ENCODE results near the gene SLC25A13.
"Not testable (repeated sequence)": the region's sequence is repeated elsewhere in the genome, so short reads cannot be mapped to it uniquely, and the experiment has no call there.

SLC25A13 gene

DNA sequence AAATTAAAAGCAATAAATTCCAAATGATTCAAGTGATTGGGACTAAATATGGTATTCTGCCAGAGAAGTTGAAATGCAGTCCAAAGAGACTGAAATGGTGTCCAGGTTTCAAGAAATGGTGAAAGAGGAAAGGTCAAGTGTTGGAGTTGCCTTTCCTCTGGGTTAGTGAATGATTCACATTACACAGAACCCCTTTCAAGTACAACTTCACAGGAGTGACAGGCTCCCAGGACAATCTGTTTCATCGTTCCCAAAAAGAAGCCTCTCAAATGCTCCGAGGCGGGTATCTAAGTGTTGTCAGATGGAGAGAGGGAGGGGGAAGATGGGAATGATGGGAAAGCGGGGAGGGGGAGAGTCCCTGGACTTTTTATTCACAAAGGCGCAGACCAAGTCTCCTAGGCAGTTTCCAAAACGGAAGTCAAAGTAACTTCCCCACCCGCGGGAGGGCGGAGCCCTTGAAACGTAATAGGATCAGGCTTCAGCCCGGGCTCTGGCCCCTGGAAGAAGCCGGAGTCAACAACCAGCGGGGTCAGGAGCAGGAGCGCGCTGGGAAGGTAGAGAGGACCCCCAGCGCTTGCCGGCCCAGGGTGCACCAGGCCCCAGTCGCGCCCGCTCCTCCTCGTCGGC lies 754 bp downstream of the SLC25A13 start:
- peak; percentile 90 for DNase-seq

DNA sequence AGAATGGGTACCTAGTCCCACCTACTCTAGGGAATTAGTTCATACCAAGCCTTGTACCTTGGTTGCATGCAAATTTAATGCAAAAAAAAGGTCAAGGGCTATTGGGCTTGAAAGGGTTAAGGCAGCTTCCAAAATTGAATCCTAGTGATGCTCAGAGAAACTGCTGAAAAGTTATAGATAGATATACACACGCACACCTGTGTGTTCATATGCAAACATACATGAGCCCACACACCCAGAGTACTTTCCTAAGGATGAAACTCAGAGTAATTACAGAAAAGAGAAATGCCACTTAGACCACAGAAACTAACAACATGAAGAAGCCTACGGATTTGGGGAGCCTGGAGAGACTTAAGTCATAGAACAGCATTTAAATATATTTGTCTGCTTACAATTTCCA lies 1.5 kb downstream of the SLC25A13 start:
- DNase-seq: peak; percentile 17

DNA sequence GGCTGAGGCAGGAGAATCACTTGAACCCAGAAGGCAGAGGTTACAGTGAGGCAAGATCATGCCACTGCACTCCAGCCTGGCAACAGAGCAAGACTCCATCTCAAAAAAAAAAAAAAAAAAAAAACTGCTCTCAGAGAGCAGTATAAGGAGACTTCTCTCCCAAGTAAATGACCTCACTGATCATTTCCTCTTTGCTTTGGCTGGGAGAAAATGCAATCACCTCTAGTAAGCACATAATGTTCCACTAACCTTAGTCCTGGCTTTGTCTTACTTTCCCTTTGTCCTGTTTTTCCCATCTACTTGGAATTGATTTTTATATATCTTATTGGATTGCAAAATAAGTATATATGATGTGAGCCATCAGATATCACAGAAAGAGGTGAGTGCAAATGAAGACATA lies 2.5 kb downstream of the SLC25A13 start:
- no peak for DNase-seq

DNA sequence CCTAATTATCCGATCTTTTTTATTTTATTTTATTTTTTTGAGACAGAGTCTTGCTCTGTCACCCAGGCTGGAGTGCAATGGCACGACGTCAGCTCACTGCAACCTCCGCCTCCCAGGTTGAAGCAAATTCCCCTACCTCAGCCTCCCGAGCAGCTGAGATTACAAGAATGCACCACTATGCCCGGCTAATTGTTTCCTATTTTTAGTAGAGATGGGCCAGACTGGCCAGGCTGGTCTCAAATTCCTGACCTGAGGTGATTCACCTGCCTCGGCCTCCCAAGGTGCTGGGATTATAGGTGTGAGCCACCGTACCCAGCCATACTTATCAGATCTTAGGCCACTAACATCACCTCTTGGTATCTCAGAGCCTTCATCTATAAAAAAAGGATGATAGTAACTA lies 4.9 kb downstream of the SLC25A13 start:
- DNase-seq: no peak

DNA sequence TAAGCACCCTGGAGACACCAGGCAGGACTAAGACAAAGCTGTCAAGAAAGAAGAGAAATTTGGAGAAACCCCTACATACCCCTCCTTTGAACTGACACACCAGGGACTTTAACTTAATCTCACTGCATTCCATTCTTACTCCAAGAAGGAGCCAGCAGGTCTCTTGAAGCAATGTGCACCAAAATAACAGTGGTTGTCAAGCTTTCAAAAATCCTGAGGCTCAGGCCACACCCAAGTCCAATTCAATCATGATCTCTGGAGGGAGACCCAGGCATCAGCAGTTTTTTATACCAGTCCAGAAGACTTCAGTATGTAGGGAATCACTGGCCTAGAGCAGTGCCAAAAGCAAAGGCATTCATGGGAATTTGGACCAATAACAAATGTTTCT lies 6.8 kb downstream of the SLC25A13 start:
- DNase-seq: no peak

DNA sequence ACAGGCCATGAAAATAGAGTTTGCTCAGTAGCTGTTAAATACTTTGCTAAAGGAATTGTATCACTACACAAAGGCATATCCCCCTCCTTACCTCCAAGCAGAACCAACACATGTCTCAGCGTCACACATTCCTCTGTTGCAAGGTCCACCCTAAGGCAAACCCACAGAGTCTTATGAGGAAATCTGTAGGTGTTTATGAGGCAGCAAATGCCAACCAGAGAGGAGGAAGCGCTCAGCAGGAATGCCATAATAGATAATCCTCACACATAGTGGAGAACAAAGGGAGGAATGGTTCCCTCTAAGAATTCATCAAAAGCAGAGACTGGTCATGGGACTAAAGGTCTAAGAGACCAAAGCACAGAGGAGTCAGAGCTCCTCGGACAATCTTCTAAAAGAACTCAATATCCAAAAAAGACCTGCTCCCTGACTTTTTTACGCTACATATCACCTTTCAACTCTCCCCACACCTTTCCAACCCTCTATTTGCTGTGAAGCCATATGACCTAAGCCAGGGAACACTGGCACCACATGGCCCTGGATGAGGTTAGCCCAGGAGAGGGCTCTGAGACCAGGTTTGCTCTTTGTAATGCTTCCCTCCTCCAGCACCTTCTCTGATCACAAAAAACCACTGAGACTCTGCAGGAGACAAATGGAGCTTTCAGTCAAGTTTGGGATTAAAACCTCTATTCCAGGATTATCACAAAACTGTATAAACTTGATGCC lies 7.3 kb downstream of the SLC25A13 start:
- no peak for DNase-seq

DNA sequence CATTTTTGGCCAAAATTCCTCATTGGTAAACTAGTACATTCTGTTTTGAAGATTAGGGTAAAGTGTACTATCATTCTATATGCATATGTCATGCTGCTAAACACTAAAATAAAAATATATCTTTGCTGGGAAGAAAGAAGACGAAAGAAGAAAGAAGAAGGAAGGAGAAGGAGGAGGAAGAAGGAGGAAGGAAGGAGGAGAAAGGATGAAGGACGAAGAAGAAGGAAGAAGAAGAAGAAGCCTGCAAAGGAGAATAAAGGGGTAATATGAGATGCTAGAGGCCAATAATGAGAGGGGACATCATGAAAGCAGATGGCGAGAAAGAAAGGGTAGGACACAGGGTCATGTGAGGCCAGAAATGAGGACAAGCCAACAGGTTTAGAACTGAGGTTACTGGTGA lies 8.0 kb downstream of the SLC25A13 start:
- no peak for DNase-seq

DNA sequence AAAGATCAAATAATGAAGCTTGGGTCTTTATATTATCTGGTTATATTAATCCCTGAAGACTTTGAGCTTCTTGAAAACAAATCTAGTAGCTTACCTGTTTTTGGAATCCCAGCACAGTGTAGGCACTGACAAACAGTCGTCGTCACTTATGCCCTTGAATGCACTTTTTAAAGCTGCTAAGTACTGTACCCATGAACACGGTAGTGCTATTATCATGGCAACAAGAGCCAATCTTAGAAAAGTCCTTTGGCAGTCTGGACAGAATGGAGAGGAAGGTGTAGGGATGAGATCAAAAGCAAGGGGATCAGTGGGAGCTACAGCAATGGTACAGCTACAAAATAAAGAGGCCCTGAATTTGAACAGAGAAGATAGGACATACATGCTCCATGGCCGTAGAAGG lies 9.4 kb downstream of the SLC25A13 start:
- DNase-seq: no peak

DNA sequence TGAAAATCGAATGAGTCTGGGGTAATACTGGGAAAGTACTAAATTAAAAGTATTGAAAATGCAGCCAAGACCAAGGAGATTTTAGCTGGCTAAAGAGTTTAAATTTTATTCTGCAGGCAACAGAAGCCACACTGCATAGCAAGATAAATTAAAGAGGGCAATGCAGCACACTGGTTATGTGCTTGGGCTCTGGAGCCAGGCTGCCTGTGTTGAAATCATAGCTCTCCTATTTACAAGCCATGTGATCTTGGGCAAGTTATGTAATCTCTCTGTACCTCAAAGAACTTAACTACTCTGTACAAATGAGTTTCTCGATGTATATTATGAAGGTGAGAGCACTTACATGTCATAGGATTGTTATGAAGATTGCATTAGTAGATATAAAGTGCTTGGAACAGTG lies 9.9 kb downstream of the SLC25A13 start:
- peak; percentile 71 for DNase-seq

DNA sequence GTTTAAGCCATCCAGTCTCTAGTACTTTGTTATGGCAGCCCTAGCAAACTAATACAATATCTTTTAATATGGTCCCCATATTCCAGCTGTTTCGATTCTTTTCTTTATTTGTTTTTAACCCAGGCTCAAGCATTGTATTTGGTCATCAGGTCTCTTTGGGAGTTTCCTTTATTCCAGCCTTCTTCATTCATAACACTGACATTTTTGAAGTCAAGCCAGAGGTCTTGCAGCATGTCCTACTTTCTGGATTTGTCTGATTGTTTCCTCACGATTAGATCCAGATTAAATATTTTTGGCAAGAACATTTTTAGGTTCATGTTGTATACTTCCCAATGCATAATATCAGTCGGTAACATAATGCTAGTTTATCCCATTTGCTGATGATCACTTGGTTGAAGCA lies 11.8 kb downstream of the SLC25A13 start:
- no peak for DNase-seq

DNA sequence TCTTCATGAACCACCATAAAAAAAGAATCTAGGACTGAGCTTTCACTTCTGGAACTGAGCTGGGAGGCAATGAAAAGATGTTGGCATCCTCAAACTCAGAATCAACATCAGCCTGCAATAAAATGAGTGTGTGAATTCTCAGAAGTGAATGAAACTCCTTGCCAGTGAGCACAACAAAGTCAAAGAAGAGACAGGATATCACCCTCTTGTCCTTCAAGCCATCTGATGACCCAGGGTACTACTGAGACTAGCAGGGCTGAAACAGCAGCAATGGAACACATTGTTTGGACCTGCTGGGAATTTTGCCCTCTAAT lies 13.0 kb downstream of the SLC25A13 start:
- no peak for DNase-seq

DNA sequence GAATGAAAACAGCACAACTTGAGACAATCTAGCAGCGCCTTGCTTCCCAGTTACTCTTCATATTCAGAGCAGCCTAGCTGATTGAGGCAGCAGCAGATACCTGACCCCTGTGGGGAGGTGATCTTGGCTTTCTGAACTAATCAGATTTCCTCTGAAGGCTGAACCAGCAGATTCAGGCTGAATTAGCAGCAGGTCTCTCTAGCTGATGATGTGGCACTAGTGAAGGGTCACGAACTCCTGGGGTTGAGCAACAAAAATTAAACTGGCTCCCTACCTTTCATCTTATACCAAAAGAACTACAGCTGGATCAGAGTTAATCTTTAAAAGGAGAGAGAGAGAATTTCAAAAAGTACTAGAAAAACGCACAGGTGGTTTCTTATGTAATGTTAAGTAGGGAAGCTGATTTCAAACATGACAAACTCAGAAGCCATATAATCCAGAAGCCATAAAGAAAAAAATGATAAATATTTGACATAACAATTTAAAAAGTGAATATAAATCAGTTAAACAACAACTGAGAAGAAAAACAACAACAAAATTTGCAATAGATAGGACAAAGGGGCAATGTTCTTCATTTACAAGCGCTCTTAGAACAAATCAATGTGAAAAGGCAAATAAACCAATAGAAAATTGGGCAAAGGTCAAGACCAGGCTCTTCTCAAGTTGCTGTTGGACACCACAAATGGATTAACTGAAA lies 13.5 kb downstream of the SLC25A13 start:
- DNase-seq: no peak

DNA sequence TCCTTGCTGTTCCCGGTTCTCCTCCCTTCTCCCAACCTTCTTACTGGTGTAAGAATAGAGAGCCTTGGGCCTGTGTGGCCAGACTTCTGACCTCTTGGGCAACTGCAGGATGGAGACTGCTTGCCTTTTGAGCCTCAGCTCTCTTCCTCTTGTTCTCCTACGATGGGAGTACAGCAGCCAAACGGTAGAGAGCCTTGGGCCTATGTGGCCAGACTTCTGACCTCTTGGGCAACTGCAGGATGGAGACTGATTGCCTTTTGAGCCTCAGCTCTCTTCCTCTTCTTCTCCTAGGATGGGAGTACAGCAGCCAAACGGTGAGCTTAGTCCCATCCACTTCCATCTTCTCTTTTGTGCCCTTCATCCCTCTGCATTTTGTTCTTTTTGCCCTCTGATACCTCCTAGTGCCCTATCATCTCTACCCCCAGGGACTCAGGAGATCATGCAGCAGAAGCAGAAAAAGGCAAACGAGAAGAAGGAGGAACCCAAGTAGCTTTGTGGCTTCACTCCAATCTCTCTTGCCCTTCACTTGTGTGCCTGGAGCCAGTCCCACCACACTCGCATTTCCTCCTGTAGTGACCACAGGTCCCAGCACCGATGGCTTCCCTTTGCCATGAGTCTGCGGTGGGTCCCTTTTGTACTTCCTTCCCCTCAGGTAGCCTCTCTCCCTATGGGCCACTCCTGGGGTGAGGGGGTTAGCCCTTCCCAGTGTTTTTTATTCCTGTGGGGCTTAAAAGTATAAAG lies 15.3 kb downstream of the SLC25A13 start:
- DNase-seq: peak; percentile 59

DNA sequence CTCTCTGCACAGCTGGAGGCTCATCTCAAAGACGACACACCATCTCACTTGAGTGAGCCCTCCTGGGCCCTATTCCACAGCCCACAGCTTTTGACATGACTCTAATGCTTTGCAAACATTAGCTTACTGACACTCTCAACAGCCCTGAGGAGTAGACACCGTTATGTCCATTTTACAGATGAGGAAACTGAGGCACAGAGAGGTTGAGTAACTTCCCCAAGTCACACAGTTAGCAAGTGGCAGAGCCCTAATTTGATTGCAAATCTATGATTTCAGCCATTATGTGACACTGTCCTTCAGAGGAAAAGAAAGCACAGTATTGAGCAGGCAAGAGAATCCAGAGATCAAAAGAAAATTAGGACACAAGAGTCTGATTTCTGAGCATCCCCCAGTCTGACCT lies 16.0 kb downstream of the SLC25A13 start:
- DNase-seq: no peak

DNA sequence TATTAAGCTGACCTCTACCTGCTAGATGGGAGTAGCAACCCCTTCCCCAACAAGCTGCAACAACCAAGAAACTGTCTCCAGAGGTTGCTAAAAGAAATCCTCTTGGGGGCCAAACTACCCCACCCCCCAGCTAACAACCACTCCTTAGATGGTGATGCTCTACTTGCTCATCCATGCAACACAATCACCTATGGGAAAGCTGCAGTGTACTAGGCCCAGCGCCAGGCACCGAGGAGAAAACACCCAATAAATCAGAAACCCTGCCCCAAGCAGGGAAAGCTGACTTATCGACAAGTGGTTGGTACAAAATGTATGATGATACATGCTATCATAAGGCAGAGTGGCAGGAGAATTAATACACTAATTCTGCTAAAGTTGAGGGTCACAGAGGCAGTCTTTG lies 17.3 kb downstream of the SLC25A13 start:
- no peak for DNase-seq

DNA sequence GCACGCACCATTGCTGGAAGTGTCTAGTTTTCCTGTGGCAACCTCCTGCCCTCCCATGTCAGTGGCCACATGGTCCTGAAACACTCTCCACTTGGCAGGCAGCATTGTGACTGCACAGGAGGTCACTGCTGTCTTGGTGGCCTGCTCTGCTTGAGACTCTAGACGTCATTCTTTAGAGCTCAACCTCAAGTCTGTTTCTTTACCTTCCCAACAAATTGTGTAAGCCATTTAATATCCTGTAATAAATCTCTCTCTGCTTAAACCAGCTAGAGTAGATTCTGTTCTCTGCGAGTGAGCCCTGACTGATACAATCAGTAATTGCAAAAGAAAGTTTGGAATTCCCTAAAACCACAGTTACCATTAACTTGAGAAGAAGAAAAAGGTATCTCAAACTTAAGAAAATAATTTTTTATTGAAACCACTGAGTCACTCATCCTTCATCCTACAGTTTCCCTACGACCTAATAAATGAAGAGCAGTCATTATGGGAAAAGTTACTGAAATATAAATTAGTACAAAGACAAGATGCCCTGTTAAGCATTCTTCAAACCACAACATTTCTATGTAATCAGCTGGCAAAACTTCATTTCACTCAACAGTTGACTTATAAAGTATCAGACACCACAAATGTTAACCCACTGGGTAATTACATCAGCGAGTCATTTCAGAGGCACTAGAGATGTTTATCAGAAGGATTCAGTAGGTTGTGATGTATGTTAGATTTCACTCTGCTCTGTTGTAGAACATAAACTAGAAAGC lies 18.0 kb downstream of the SLC25A13 start:
- DNase-seq: peak; percentile 55

DNA sequence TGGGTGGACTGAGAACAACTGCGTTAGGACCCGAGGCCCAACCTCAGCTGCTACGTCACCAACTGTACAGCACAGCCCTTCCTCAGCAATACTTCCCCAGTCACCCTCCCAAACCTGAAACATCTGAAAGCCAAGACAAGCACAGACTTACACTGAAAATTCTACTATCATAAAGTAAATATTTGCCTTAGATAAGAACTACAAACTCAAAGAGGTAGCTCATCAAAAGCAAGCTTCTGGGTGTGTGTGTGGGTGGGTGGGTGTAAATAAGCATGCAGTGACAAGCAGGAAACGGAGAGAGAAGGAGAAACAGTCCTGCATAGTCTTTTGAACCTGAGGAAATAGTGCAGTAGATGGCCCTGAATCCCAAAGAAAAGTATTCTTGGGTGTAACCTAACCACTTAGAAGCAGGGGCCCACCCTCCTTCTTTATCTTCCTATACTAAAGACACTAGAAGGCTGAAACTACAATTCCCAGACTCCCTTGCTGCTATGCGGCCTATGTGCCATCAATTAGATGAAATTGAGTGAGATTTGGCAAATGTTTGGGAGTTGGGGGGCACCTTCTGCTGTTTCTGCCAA lies 18.7 kb downstream of the SLC25A13 start:
- peak; percentile 69 for DNase-seq

DNA sequence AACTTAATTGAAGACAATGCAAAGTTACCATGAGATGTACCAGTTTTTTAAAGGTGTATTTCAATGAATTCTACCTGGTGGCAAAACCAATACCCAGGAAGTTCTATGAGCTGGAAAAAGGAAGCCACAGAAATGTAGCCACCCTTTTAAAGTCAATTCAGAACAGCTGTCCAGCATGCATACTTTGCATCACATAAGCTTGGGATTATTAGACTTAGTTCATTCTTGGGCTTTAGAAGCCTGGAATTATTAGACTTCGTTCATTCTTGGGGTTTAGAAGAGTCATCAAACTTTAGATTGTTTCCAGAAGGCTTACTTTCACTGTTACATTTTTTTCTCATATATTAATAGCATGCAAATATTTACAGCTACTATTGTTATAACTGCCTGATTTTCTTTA lies 20.9 kb downstream of the SLC25A13 start:
- DNase-seq: no peak

DNA sequence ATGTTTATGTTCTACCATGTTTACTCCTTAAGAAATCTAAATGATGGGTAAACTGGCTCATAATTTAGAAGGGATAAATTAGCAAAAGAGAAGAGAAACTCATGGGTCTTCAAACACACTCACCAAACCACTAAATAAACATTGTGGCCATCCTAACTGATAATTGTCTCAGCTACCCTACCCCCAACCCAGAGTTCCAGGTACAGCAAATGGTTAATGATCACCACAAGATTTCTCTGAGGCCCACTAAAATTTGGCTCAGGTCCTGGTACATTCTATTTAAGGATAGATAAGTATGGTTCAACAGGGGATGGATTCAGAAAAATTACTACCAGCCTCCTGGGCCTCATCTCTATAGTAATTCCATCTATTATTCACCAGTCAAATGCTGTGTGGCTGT lies 21.4 kb downstream of the SLC25A13 start:
- DNase-seq: no peak

DNA sequence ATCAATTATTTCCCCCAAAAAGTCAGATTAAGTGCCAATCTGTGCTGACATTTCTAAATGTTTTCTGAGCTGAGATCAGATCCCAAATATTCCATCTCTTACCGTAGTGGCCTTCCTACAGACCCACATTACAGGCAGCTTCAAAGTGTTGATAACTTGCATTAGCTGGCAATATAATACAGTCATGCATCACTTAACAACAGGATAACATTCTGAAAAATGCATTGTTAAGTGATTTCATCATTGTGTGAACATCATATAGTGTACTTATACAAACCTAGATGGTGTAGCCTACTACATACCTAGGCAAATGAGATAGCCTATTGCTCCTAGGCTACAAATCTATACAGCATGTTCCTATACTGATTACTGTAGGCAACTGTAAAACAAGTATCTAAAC lies 22.4 kb downstream of the SLC25A13 start:
- DNase-seq: no peak

DNA sequence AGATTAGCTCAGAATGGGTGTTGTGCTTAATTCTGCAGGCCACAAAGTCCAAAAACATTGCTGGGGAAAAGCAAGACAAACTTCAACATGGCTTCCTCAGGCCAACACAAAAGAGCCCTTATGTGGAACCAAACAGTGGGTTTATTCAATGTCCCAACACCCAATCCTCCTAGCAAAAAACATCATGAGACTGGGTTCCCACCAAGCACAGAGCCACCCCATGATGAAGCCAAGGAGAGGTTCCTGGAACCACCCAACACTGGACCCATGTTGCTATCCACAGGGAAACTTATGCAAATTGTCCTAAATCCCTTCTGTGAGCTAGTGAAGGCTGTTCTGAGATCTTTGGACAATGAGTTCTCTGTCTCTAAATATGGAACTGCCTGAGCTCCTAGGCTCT lies 24.0 kb downstream of the SLC25A13 start:
- no peak for DNase-seq

DNA sequence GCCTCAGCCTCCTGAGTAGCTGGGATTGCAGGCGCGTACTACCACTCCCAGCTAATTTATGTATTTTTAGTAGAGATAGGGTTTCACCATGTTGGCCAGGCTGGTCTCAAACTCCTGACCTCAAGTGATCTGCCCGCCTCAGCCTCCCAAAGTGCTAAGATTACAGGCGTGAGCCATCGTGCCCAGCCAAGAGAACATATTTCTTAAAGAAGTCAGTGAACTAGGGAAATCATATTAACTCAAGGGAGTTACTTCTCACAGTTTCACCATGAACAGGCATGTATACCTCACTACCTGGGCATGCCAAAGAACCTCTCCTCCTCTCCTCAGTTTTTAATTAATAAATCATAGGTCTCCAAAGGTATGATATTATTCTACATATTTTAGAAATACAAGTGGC lies 24.5 kb downstream of the SLC25A13 start:
- not testable (repeated sequence) for DNase-seq

DNA sequence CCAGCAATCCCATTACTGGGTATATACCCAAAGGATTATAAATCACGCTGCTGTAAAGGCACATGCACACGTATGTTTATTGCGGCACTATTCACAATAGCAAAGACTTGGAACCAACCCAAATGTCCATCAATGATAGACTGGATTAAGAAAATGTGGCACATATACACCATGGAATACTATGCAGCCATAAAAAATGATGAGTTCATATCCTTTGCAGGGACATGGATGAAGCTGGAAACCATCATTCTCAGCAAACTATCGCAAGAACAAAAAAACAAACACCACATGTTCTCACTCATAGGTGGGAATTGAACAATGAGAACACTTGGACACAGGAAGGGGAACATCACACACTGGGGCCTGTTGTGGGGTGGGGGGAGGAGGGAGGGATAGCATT lies 28.0 kb downstream of the SLC25A13 start:
- not testable (repeated sequence) for DNase-seq

Data from hematopoietic multipotent progenitor cell treated with erythropoietin and hydrocortisone succinate and interleukin-3 and kit ligand, for 6 days (in vitro differentiated cells).